T-helper 2 cell treated with Interferon-gamma antibody and Interleukin-4, amounts not matched to agents 100 ng/mL and 5 ng/mL, for 36 hours (primary cell): Measurements from ENCODE around the gene KRT77. TPM values are rescaled to one million over a fixed set of nuclear protein-coding genes. Genes with fewer than 3 reads are reported as not detected.

Source experiments
- intact Hi-C: fragments of 100-400 bp; cut with micrococcal nuclease; formaldehyde crosslinking; loops from one replicate; pipeline ENCODE4 v1.15.1; 2023
- total RNA-seq: library from RNA; stranded (reverse); gene quantifications from 2 replicates; pipeline ENCODE4 v1.2.3, GENCODE V29; 2022

KRT77 gene
- total RNA-seq, 1 donor from 2014 or later: not detected

GRCh38 chr12:52657250-52657902 is 45.9 kb downstream of the KRT77 start:
- intact Hi-C loops: no loop called here

GRCh38 chr12:52656616-52657015 is 46.7 kb downstream of the KRT77 start:
- intact Hi-C loops: no loop called here

- intact Hi-C loops: no loop called here
These were observed 47.6 kb downstream of the KRT77 start for GRCh38 chr12:52655720-52656124.

GRCh38 chr12:52655251-52655650 is 48.1 kb downstream of the KRT77 start:
- intact Hi-C loops: no loop called here

GRCh38 chr12:52651726-52652261 is 51.5 kb downstream of the KRT77 start, which contains the start of gene KRT2:
Gene KRT2 (minus strand): TSS chr12:52652211. CDS start chr12:52652142, 69 bp downstream.
- intact Hi-C loops: no loop called here

- intact Hi-C loops: no loop called here
These were observed 52.7 kb downstream of the KRT77 start for GRCh38 chr12:52650520-52651081.

GRCh38 chr12:52649066-52649465 is 54.3 kb downstream of the KRT77 start:
- intact Hi-C loops: no loop called here

GRCh38 chr12:52648012-52648550 is 55.2 kb downstream of the KRT77 start:
- intact Hi-C loops: no loop called here

- intact Hi-C loops: no loop called here
These were observed 55.7 kb downstream of the KRT77 start for GRCh38 chr12:52647601-52648000.

- intact Hi-C loops: no loop called here
These were observed 56.7 kb downstream of the KRT77 start for GRCh38 chr12:52646613-52647012.

GRCh38 chr12:52645982-52646381 is 57.3 kb downstream of the KRT77 start:
- intact Hi-C loops: loop anchor here (1.0 kb wide), 2 partner anchors 36 to 60 kb away; no protein-coding TSS in a partner anchor

- intact Hi-C loops: loop anchor here (1.0 kb wide), 2 partner anchors 35 to 59 kb away; no protein-coding TSS in a partner anchor
These were observed 58.1 kb downstream of the KRT77 start for GRCh38 chr12:52645120-52645761.

GRCh38 chr12:52644078-52644415 is 59.3 kb downstream of the KRT77 start:
- intact Hi-C loops: no loop called here

- intact Hi-C loops: no loop called here
These were observed 59.9 kb downstream of the KRT77 start for GRCh38 chr12:52643233-52644077.

GRCh38 chr12:52641468-52641867 is 61.9 kb downstream of the KRT77 start:
- intact Hi-C loops: no loop called here

Other genes starting within 250 kb of the KRT77 start
- gene KRT6C, start 229.7 kb downstream of the KRT77 start, total RNA-seq: not detected in 2 replicates
- not detected in 2 replicates for gene KRT6A, start 210.3 kb downstream of the KRT77 start, total RNA-seq
- gene KRT5, start 183.1 kb downstream of the KRT77 start, total RNA-seq: not detected in 2 replicates
- gene KRT71, start 150.4 kb downstream of the KRT77 start, total RNA-seq: not detected in 2 replicates
- not detected in 2 replicates for gene KRT74, start 129.7 kb downstream of the KRT77 start, total RNA-seq
- 0.27 and 0.30 TPM in 2 replicates for gene KRT72, start 102.1 kb downstream of the KRT77 start, total RNA-seq
- 0.25 and 0.34 TPM in 2 replicates for gene KRT73, start 85.0 kb downstream of the KRT77 start, total RNA-seq
- gene KRT2, start 51.3 kb downstream of the KRT77 start, total RNA-seq: 0.07 and 0.09 TPM in 2 replicates
- 8.1 and 9.2 TPM in 2 replicates for gene KRT1, start 23.1 kb downstream of the KRT77 start, total RNA-seq
- not detected in 2 replicates for gene KRT76, start 73.8 kb upstream of the KRT77 start, total RNA-seq
- gene KRT3, start 92.6 kb upstream of the KRT77 start, total RNA-seq: not detected in 2 replicates
- gene KRT4, start 110.6 kb upstream of the KRT77 start, total RNA-seq: not detected in 2 replicates
- gene KRT79, start 130.8 kb upstream of the KRT77 start, total RNA-seq: not detected in 2 replicates
- gene KRT78, start 145.5 kb upstream of the KRT77 start, total RNA-seq: not detected in 2 replicates
- 0.39 TPM in 1 of 2 replicates, not detected in the other for gene KRT8, start 201.6 kb upstream of the KRT77 start, total RNA-seq
- gene KRT18, start 245.6 kb upstream of the KRT77 start, total RNA-seq: 0.75 and 1.2 TPM in 2 replicates